ENCODE results near the gene AKNAD1.

- TF ChIP-seq POLR2AphosphoS2 (IDR thresholded peaks at IDR 0.05; ENCODE audit: low read depth, low read length), result no peak
- TF ChIP-seq PRDM15 (CRISPR knock-in tag; IDR thresholded peaks at IDR 0.05), result no peak
- no peak for TF ChIP-seq ZKSCAN1 (IDR thresholded peaks at IDR 0.05; ENCODE audit: low read length)
- no peak for TF ChIP-seq ATF2 (CRISPR knock-in tag; IDR thresholded peaks at IDR 0.05)
- TF ChIP-seq ZBTB38 (CRISPR knock-in tag; IDR thresholded peaks at IDR 0.05), result no peak
- no peak for TF ChIP-seq MATR3 (CRISPR knock-in tag; IDR thresholded peaks at IDR 0.05)
- no peak for TF ChIP-seq MED13 (CRISPR knock-in tag; IDR thresholded peaks at IDR 0.05)
- no peak for TF ChIP-seq CTCF (CRISPR knock-in tag; IDR thresholded peaks at IDR 0.05)
- no peak for TF ChIP-seq MAZ (IDR thresholded peaks at IDR 0.05; ENCODE audit: borderline replicate concordance, low read depth, low read length)
- no peak for TF ChIP-seq MAZ (CRISPR knock-in tag; IDR thresholded peaks at IDR 0.05; ENCODE audit: low read depth)
These were observed 71.6 kb downstream of the AKNAD1 start for GRCh38 chr1:108785264-108785663.
